ENCODE measurements around the gene SLC6A11. TPM values are rescaled to one million over a fixed set of nuclear protein-coding genes. Genes with fewer than 3 reads are reported as not detected.

The SLC6A11 gene
- total RNA-seq, 1 experiment from 2014 or later, result 1.5 TPM

DNA sequence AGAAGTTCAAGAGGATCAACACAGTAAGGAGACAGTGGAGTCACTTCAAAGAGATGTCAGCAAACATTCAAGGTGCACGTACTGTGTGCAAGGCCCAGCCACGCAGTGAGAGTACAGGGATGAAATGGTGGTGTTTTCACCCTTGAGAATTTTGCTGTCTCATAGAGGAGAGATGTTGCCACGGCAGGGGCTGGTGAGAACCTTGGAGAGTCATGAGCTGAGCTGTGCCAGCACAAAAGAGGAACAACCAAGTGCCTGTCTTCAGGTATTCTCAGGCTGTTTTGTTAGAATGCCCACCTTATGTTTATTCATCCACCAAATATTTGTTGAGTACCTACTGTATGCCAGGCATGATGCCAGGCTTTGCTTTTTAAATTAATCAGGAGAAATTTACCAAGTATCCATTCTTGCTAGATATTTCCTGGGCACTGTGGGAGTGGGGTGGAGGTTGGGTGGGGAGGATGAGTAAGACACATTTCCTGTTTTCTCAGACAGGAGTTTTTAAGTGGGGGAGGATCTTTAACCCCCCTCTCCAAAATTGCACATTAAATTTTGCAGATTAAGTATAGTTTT lies 72.6 kb downstream of the SLC6A11 start:
- Mint-ChIP-seq H3K9me3 (peaks cover 3 to 5% of the 10 kb centered on the region in 2 experiments; a peak in 3 of 5 replicates), H3K4me1 (no peaks in the 10 kb centered on the region), H3K27ac (no peak overlapping the region), H3K27me3 (ENCODE audit: low read depth) (peaks cover 78% of the 10 kb centered on the region), H3K36me3 (ENCODE audit: insufficient read depth in 1 of 3, low read depth in 3 of 3) (no peaks in the 10 kb centered on the region; a peak in 1 of 7 replicates), H3K4me3 (no peak overlapping the region)
- Histone ChIP-seq H2BK5ac (ENCODE audit: insufficient read length, low read length) (no peak overlapping the region), H4K91ac (ENCODE audit: insufficient read length, low read depth, low read length) (no peak overlapping the region), H2AK5ac (ENCODE audit: insufficient read length, low read length) (no peak overlapping the region), H4K20me1 (ENCODE audit: control insufficient read depth, insufficient read depth, insufficient read length) (no peaks in the 10 kb centered on the region), H2BK12ac (ENCODE audit: insufficient read length, low read depth, low read length) (no peak overlapping the region), H3K23me2 (ENCODE audit: insufficient read length, low read depth, low read length, poor library complexity, severe bottlenecking) (no peaks in the 10 kb centered on the region), H4K5ac (ENCODE audit: insufficient read length, low read depth, low read length) (no peak overlapping the region), H3K4ac (ENCODE audit: low read depth, low read length) (no peak overlapping the region), H2BK120ac (ENCODE audit: low read depth, low read length, poor library complexity, severe bottlenecking) (no peak overlapping the region), H3K23ac (ENCODE audit: insufficient read length, low read depth, low read length) (no peak overlapping the region), H4K8ac (replicated peaks; ENCODE audit: insufficient read length, low read depth, low read length) (no peak overlapping the region), H3K18ac (ENCODE audit: insufficient read length, low read depth, low read length) (no peak overlapping the region), H3K56ac (ENCODE audit: insufficient read length, low read depth, low read length) (no peak overlapping the region), H2AFZ (ENCODE audit: low read length) (no peak overlapping the region), H3K79me1 (ENCODE audit: insufficient read depth, low read depth, low read length, poor library complexity, severe bottlenecking) (no peaks in the 10 kb centered on the region), H3K27ac (ENCODE audit: insufficient read length, low read depth, low read length) (no peak overlapping the region), H3K4me1 (ENCODE audit: insufficient read depth, low read length) (no peaks in the 10 kb centered on the region), H3K14ac (ENCODE audit: insufficient read depth, low read length) (no peak overlapping the region), H3T11ph (ENCODE audit: low read length) (no peak overlapping the region), H3K9ac (ENCODE audit: extremely low read depth, insufficient read length, low read length) (no peak overlapping the region), H2BK20ac (ENCODE audit: low read depth, low read length, poor library complexity, severe bottlenecking) (no peak overlapping the region), H3K27me3 (ENCODE audit: insufficient read depth, low read length) (no peaks in the 10 kb centered on the region), H2BK15ac (ENCODE audit: low read depth, low read length) (no peak overlapping the region), H3K79me2 (ENCODE audit: insufficient read depth, low read length) (no peaks in the 10 kb centered on the region), H3K4me2 (ENCODE audit: insufficient read depth, insufficient read length, low read length) (no peak overlapping the region), H3K9me3 (ENCODE audit: control insufficient read depth, low read depth, low read length) (no peaks in the 10 kb centered on the region)
- DNase-seq, result no peak
- TF ChIP-seq, protein P1, sequence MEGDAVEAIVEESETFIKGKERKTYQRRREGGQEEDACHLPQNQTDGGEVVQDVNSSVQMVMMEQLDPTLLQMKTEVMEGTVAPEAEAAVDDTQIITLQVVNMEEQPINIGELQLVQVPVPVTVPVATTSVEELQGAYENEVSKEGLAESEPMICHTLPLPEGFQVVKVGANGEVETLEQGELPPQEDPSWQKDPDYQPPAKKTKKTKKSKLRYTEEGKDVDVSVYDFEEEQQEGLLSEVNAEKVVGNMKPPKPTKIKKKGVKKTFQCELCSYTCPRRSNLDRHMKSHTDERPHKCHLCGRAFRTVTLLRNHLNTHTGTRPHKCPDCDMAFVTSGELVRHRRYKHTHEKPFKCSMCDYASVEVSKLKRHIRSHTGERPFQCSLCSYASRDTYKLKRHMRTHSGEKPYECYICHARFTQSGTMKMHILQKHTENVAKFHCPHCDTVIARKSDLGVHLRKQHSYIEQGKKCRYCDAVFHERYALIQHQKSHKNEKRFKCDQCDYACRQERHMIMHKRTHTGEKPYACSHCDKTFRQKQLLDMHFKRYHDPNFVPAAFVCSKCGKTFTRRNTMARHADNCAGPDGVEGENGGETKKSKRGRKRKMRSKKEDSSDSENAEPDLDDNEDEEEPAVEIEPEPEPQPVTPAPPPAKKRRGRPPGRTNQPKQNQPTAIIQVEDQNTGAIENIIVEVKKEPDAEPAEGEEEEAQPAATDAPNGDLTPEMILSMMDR (conservative IDR thresholded peaks at IDR 0.05), result no peak
- WGBS (ENCODE audit: extremely low coverage, insufficient read length, low lambda C conversion rate), result no CpG with 5 or more reads among the region's 3 CpGs
